GM12864 (cell line): ENCODE results near the gene KIF26B.

Experiments
- DNase-seq: peaks from one replicate; pipeline ENCODE4 v3.0.0-alpha.2; 2011; ENCODE audit warnings: low read depth
- H3K4me3 ChIP-seq: 2 replicates; pipeline ENCODE4 v1.5.1; 2011; ENCODE audit warnings: mild to moderate bottlenecking, low read depth, low read length, control low read depth
- TF ChIP-seq, protein P1 (sequence below): IDR thresholded peaks from 2 replicates; pipeline ENCODE4 v1.5.1; 2011; ENCODE audit warnings: low read depth, mild to moderate bottlenecking, moderate library complexity, low read length, control low read depth, inconsistent platforms; ENCODE audit errors: missing control alignments

The KIF26B gene

GRCh38 chr1:245526141-245526540 is 371.4 kb downstream of the KIF26B start:
- TF ChIP-seq, protein P1, sequence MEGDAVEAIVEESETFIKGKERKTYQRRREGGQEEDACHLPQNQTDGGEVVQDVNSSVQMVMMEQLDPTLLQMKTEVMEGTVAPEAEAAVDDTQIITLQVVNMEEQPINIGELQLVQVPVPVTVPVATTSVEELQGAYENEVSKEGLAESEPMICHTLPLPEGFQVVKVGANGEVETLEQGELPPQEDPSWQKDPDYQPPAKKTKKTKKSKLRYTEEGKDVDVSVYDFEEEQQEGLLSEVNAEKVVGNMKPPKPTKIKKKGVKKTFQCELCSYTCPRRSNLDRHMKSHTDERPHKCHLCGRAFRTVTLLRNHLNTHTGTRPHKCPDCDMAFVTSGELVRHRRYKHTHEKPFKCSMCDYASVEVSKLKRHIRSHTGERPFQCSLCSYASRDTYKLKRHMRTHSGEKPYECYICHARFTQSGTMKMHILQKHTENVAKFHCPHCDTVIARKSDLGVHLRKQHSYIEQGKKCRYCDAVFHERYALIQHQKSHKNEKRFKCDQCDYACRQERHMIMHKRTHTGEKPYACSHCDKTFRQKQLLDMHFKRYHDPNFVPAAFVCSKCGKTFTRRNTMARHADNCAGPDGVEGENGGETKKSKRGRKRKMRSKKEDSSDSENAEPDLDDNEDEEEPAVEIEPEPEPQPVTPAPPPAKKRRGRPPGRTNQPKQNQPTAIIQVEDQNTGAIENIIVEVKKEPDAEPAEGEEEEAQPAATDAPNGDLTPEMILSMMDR = no peak
- DNase-seq = no peak
- H3K4me3 ChIP-seq = no peak overlapping the region

- TF ChIP-seq, protein P1 = no peak
- H3K4me3 ChIP-seq = no peak overlapping the region
- no peak for DNase-seq
Measured at GRCh38 chr1:245528258-245528635, 373.5 kb downstream of the KIF26B start.

DNA sequence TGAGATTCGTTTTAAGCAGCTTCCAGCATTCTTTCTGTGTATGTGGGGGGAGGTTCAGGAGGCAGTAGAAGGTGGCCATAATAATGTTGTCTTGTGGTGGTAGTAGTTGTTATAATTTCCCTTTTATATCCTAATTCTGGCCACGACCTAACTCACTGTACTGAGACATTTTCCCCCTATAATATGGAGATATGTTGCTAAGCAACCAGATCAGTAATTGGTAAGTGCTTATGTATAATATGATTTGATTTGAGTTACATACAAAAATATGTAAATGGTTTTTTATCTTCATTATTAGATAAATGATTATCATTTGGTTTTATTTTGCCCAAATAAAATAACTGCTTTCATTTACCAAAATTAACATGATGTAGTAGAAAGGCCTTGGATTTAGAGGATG is 376.2 kb downstream of the KIF26B start:
- TF ChIP-seq, protein P1 = no peak

GRCh38 chr1:245537992-245538391 is 383.2 kb downstream of the KIF26B start:
- H3K4me3 ChIP-seq = no peak overlapping the region
- TF ChIP-seq, protein P1 = no peak
- DNase-seq = no peak

More for the DNA sequence above, 376.2 kb downstream of the KIF26B start:
- no peak overlapping the region for H3K4me3 ChIP-seq
- DNase-seq = no peak

DNA sequence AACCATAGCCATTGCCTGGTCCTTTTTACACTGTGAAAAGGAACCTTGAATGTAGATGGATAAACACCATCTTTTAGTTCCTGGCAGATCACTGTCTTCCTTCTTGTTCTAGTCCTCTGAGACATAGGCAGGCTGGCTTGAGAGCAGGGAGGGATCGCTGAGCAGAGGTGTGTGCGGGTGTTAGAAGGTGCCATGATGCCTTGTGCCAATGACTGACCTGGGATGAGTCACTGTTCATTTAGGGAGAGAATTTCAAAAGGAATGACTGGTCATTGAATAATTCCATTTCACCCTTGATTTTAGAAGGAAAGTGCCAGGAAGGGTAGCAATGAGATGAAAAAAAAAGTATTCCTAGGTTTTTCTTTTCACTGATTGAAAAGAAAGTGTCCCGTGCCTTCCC is 383.9 kb downstream of the KIF26B start:
- TF ChIP-seq, protein P1 = no peak
- no peak overlapping the region for H3K4me3 ChIP-seq
- no peak for DNase-seq

DNA sequence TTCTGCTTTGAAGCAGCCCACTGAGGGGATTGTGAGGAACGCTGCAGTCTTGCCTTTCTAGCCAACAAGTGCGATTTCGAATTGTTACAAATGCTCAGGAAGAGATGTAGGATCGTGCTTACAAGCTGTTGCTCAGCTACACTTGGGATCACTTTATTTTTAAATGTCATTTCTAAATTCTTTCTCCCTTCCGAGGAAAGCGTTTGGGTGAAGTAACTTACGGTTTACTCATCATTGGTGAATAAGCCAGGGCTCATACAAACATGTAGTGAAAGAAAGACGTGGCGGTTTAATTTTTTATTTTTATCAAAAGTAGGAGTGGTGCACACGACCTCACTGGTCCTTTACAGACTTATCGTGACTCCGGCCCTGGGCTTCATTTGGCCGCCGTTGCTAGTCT is 386.6 kb downstream of the KIF26B start:
- DNase-seq = no peak
- TF ChIP-seq, protein P1 = no peak
- no peak overlapping the region for H3K4me3 ChIP-seq

DNA sequence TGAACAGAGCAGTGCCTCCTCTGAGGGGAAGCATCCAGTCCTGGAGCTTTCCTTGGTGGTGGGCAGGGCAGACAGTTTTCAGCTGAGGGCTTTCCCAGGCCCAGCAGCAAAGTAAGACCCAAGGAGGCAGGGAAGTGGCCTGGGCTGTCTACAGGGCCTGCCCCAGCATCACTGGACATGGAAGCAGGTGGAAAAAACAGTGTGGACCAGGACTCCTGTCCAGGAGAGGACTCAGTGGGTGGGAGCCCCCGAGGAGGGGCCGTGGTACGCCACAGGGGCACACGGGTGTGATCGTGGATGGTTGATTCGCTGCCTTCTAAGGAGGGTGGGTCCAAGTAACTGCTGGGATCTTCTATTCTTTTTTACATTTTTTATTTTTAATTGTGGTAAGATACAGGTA is 387.6 kb downstream of the KIF26B start:
- TF ChIP-seq, protein P1 = no peak
- no peak for DNase-seq
- H3K4me3 ChIP-seq = no peak overlapping the region
